Activated T-cell treated with anti-CD3 and anti-CD28 coated beads, Interleukin-2, amount 50 U/mL, for 72 hours (primary cell): Measurements from ENCODE around the gene RPP40. TPM values are rescaled to one million over a fixed set of nuclear protein-coding genes. Genes with fewer than 3 reads are reported as not detected.
"Not testable (repeated sequence)": the region's sequence is repeated elsewhere in the genome, so short reads cannot be mapped to it uniquely, and the experiment has no call there.

Experiments
- ATAC-seq, 2 donors: fragments of 150-1000 bp; cut with Tn5 transposase; replicated peaks in 1 of 2; 2 replicates each; pipeline ENCODE4 v1.10.0; 2021; ENCODE audit warnings: moderate library complexity in 2 of 2, mild to moderate bottlenecking in 1 of 2
- DNase-seq, 2 donors: peaks; one replicate each; pipeline ENCODE4 v3.0.0; 2021 to 2022; ENCODE audit warnings: mixed read lengths in 1 of 2
- H3K27ac Mint-ChIP-seq: one replicate; pipeline ENCODE4 v1.8.0; 2022; ENCODE audit warnings: mild to moderate bottlenecking, moderate library complexity, mixed read lengths
- H3K27me3 Mint-ChIP-seq: one replicate; pipeline ENCODE4 v1.8.0; 2022; ENCODE audit warnings: low read depth, mixed read lengths
- H3K36me3 Mint-ChIP-seq, 2 donors: one replicate each; pipeline ENCODE4 v1.8.0; 2022; ENCODE audit warnings: mixed read lengths in 2 of 2, mild to moderate bottlenecking in 1 of 2; ENCODE audit not compliant: insufficient read depth in 2 of 2
- H3K4me1 Mint-ChIP-seq: one replicate; pipeline ENCODE4 v1.8.0; 2022; ENCODE audit warnings: low read depth, mixed read lengths
- H3K4me3 Mint-ChIP-seq, 2 donors: one replicate each; pipeline ENCODE4 v1.8.0; 2022; ENCODE audit warnings: mild to moderate bottlenecking in 2 of 2, mixed read lengths in 2 of 2, moderate library complexity in 2 of 2
- H3K9me3 Mint-ChIP-seq, 2 donors: one replicate each; pipeline ENCODE4 v1.8.0; 2022; ENCODE audit warnings: mixed read lengths in 2 of 2
- total RNA-seq, 2 donors: library from RNA; stranded (reverse); gene quantifications; one replicate each; pipeline ENCODE4 v1.2.3, GENCODE V29; 2022

RPP40 gene
- total RNA-seq, 2 donors from 2014 or later, result 8.2 to 10.8 TPM

DNA sequence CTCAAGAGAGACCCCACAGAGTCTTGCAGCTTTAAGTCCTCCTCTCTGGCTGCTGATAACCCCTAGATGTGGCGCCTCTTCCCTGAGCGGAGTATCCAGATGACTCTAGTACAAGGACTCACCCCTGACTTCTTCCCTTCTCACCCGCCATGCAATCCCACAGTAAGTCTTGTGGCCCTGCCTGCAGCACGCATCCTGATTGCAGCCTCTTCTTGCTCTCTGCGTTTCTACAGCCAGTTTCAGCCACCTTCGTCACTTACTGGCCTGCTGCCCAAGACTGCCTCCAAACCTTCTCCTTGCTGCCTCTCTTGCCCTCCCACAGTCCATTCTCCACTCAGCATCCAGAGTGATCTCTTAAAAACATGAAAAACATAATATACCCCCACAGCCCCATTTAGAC lies 2.4 kb upstream of the RPP40 start:
- no peaks in the 10 kb centered on the region for H3K9me3 Mint-ChIP-seq
- DNase-seq (no peak), ATAC-seq (no peak)
- H3K27ac Mint-ChIP-seq, result no peak overlapping the region
- no peak overlapping the region for H3K4me3 Mint-ChIP-seq
- no peaks in the 10 kb centered on the region for H3K27me3 Mint-ChIP-seq
- peaks cover 8% of the 10 kb centered on the region for H3K4me1 Mint-ChIP-seq
- H3K36me3 Mint-ChIP-seq, result no peaks in the 10 kb centered on the region

GRCh38 chr6:5005038-5005433 lies 1.2 kb upstream of the RPP40 start:
- H3K4me3 Mint-ChIP-seq, ATAC-seq, H3K9me3 Mint-ChIP-seq, H3K4me1 Mint-ChIP-seq, H3K36me3 Mint-ChIP-seq, DNase-seq, H3K27me3 Mint-ChIP-seq: not testable (repeated sequence)
- H3K27ac Mint-ChIP-seq, result peak overlapping the region; percentile 28

DNA sequence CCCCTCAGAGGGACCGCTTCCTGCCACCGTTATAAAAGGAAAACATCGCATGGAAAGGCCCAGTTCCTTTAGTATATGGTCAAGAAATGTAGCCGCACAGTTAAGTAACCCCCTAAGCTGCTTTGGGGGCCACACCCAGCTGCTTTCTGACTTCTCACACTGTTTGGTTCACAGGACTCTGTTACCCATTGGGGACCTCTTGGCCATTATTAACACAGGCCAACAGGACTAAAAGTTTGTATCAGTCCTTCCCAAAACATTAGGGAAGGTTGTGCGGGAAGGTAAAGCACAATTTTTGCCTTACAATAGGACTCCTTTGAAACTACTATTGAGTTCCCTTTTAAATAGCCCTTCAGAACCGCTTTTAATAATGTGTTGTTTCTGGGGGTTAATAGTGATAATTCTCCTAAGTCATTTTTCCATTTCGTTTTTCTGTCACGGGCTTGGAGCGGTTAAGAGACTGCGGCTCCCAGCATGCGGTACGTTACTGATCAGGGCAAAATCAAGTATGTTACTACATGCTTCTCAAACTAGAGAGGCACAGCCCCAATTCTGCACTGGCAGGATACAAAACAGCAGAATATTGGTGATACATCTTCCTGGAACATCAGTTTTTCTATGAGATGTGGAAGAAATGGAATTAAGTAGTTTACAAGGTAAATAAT lies 668 bp upstream of the RPP40 start:
- DNase-seq, result no peak
- Mint-ChIP-seq H3K36me3 (peaks cover 0 to 2% of the 10 kb centered on the region in 2 donors), H3K9me3 (no peaks in the 10 kb centered on the region), H3K27me3 (no peaks in the 10 kb centered on the region), H3K4me3 (peak overlapping the region; percentile 88 to 99), H3K4me1 (peaks cover 8% of the 10 kb centered on the region), H3K27ac (peak overlapping the region; percentile 96)
- ATAC-seq, result no peak

DNA sequence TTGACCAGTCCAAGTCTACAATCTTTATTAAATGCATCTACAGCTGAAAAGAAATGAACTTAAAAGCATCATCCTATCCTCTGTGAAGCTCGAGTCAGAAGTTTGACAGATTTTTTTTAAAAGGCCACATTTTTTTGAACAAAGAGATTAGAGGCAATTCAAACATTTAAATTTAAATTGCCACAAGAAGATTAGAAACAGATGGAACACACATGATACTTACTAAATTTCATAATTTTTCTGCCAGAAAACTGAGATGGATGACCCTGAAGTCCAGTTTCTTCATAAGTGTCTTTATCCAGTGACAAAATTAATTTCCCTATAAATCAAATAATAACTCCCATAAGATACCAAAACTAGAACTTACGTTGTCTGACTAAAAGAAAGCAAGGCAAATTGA lies 4.3 kb downstream of the RPP40 start:
- DNase-seq, result no peak
- Mint-ChIP-seq H3K36me3 (peaks cover 0 to 4% of the 10 kb centered on the region in 2 donors), H3K4me1 (peaks cover 8% of the 10 kb centered on the region), H3K4me3 (no peak overlapping the region), H3K9me3 (no peaks in the 10 kb centered on the region), H3K27me3 (no peaks in the 10 kb centered on the region), H3K27ac (no peak overlapping the region)
- ATAC-seq, result no peak

GRCh38 chr6:4997862-4998261 lies 6.0 kb downstream of the RPP40 start:
- Mint-ChIP-seq H3K27ac (no peak overlapping the region), H3K4me1 (peaks cover 7% of the 10 kb centered on the region), H3K36me3 (peaks cover 2 to 4% of the 10 kb centered on the region in 2 donors), H3K27me3 (no peaks in the 10 kb centered on the region), H3K4me3 (no peak overlapping the region), H3K9me3 (no peaks in the 10 kb centered on the region)
- DNase-seq (no peak), ATAC-seq (no peak)

- H3K4me1 Mint-ChIP-seq, result no peaks in the 10 kb centered on the region
- H3K9me3 Mint-ChIP-seq, result no peaks in the 10 kb centered on the region
- no peak overlapping the region for H3K27ac Mint-ChIP-seq
- peaks cover 4 to 8% of the 10 kb centered on the region in 2 donors for H3K36me3 Mint-ChIP-seq
- no peak for ATAC-seq
- DNase-seq, result no peak
- H3K4me3 Mint-ChIP-seq, result no peak overlapping the region
- H3K27me3 Mint-ChIP-seq, result no peaks in the 10 kb centered on the region
These were observed 9.1 kb downstream of the RPP40 start for GRCh38 chr6:4994741-4995140.

DNA sequence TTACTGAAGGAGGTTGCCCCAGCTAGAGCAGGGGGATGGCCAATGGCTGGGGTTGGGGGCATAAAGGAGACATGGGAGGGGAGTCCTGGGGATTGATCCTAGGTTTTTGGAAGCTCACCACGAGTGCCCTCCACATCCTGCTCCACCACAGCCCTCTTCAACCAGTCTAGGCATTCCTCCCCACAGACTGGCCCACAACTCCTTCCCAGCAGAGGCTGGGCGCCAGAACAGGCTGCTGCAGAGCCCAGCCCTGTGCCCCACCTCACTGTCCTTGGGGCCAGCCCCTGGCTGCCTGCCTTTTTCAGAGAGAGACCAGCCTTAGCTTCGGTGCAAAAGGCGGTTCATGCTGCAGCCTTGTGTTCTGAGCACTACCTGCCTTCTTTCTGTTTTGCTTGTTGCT lies 16.4 kb downstream of the RPP40 start:
- H3K27me3 Mint-ChIP-seq, result no peaks in the 10 kb centered on the region
- peaks cover 2 to 5% of the 10 kb centered on the region in 2 donors for H3K36me3 Mint-ChIP-seq
- H3K4me3 Mint-ChIP-seq, result no peak overlapping the region
- DNase-seq (no peak), ATAC-seq (no peak)
- no peaks in the 10 kb centered on the region for H3K9me3 Mint-ChIP-seq
- no peak overlapping the region for H3K27ac Mint-ChIP-seq
- no peaks in the 10 kb centered on the region for H3K4me1 Mint-ChIP-seq

DNA sequence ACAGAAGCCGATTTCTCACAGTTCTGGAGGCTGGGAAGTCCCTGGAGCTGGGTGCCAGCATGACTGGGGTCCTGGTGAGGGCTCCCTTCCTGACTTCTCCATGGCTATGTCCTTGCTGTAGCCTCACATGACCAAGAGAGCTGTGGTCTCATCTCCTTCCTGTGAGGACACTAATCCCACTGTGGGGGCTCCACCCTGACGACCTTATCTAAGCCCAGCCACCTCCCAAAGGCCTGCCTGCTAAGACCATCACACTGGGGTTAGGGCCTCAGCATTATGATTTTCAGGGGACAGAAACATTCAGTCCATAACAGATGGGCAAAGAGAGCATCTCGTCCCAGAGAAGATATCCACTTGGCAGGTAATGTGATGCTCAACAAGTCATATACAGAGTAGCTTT lies 16.8 kb downstream of the RPP40 start:
- H3K4me3 Mint-ChIP-seq, result no peak overlapping the region
- no peak for ATAC-seq
- no peaks in the 10 kb centered on the region for H3K9me3 Mint-ChIP-seq
- peaks cover 2 to 5% of the 10 kb centered on the region in 2 donors for H3K36me3 Mint-ChIP-seq
- no peak overlapping the region for H3K27ac Mint-ChIP-seq
- H3K27me3 Mint-ChIP-seq, result no peaks in the 10 kb centered on the region
- DNase-seq, result no peak
- no peaks in the 10 kb centered on the region for H3K4me1 Mint-ChIP-seq

GRCh38 chr6:4983322-4983721 lies 20.5 kb downstream of the RPP40 start:
- Mint-ChIP-seq H3K9me3 (peaks cover 6 to 12% of the 10 kb centered on the region in 2 donors), H3K36me3 (peaks cover 4 to 7% of the 10 kb centered on the region in 2 donors), H3K4me3 (no peak overlapping the region), H3K27me3 (no peaks in the 10 kb centered on the region), H3K4me1 (no peaks in the 10 kb centered on the region), H3K27ac (no peak overlapping the region)
- ATAC-seq (no peak), DNase-seq (no peak)

DNA sequence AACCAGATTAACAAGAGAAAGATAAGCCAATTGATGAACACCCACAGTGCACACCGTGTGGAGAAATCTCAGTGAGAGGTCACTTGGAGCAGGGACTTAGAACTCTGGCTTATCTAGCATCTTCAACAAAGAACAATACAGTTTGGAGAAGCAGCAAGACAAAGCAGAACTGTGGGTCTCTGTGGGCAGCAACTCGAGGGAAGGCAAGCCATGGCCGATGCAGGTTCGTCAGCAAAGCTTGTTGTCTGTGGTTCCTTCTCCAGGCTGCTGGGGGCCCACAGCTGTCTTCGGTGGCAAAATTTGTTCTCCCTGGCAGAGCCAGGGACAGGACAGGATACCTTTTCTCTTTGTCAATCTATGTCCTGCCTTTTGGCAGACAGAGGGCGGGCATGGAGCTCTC lies 22.1 kb downstream of the RPP40 start:
- ATAC-seq, result no peak
- H3K9me3 Mint-ChIP-seq, result peaks cover 10 to 19% of the 10 kb centered on the region in 2 donors
- H3K27me3 Mint-ChIP-seq, result no peaks in the 10 kb centered on the region
- H3K4me3 Mint-ChIP-seq, result no peak overlapping the region
- no peaks in the 10 kb centered on the region for H3K4me1 Mint-ChIP-seq
- no peak overlapping the region for H3K27ac Mint-ChIP-seq
- peaks cover 5 to 13% of the 10 kb centered on the region in 2 donors for H3K36me3 Mint-ChIP-seq
- no peak for DNase-seq

DNA sequence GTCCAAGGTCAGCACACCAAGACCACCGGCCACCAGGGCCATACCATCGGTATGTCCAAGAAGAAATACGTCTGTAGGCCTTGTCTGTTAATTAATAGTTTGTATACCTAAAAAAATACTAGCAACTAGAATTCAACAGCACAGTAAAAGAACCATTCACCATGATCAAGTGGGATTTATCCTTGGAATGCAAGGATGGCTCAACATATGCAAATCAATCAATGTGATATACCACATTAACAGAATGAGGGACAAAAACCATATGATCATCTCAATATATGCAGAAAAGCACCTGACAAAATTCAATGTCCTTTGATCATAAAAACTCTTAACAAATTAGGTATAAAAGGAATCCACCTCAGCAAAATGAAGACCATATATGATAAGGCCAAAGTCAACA lies 24.4 kb downstream of the RPP40 start:
- peaks cover 9 to 16% of the 10 kb centered on the region in 2 donors for H3K36me3 Mint-ChIP-seq

DNA sequence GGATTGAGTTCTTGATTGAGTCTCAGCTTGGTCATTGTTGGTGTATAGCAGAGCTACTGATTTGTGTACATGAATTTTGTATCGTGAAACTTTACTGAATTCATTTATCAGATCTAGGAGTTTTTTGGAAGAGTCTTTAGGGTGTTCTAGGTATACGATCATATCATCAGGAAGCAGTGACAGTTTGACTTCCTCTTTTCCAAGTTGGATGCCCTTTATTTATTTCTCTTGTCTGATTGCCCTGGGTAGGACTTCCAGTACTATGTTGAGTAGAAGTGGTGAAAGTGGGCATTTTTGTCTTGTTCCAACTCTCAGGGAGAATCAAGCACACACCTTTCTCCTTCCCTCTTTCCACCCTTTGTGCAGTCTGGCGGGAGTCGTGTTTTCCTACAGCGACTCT lies 26.4 kb downstream of the RPP40 start:
- H3K4me1 Mint-ChIP-seq, result no peaks in the 10 kb centered on the region
- H3K27me3 Mint-ChIP-seq, result peaks cover 3% of the 10 kb centered on the region
- no peak overlapping the region for H3K4me3 Mint-ChIP-seq
- H3K36me3 Mint-ChIP-seq, result peaks cover 9 to 16% of the 10 kb centered on the region in 2 donors
- H3K27ac Mint-ChIP-seq, result no peak overlapping the region
- peaks cover 11 to 22% of the 10 kb centered on the region in 2 donors for H3K9me3 Mint-ChIP-seq
- ATAC-seq (no peak), DNase-seq (no peak)

More for the DNA sequence above, 24.4 kb downstream of the RPP40 start:
- no peak overlapping the region for H3K27ac Mint-ChIP-seq
- H3K4me3 Mint-ChIP-seq, result no peak overlapping the region
- DNase-seq (no peak), ATAC-seq (no peak)
- H3K4me1 Mint-ChIP-seq, result no peaks in the 10 kb centered on the region
- H3K9me3 Mint-ChIP-seq, result peaks cover 11 to 22% of the 10 kb centered on the region in 2 donors
- no peaks in the 10 kb centered on the region for H3K27me3 Mint-ChIP-seq

DNA sequence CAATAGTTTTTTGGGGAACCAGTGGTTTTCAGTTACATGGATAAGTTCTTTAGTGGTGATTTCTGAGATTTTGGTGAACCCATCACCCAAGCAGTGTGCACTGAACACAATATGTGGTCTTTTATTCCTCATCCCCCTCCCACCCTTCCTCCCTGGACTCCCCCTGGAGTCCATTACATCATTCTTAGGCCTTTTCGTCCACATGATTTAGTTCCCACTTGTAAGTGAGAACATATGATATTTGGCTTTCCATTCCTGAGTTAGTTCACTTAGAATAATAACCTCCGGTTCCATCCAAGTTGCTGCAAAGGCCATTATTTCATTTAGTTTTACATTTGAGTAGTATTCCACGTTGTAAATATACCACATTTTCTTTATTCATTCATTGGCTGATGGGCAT lies 28.3 kb downstream of the RPP40 start:
- Mint-ChIP-seq H3K27ac (no peak overlapping the region), H3K4me3 (no peak overlapping the region), H3K9me3 (peaks cover 9 to 20% of the 10 kb centered on the region in 2 donors), H3K4me1 (no peaks in the 10 kb centered on the region), H3K27me3 (peaks cover 12% of the 10 kb centered on the region), H3K36me3 (peaks cover 9 to 16% of the 10 kb centered on the region in 2 donors)
- no peak for ATAC-seq
- DNase-seq, result no peak

GRCh38 chr6:4974962-4975361 lies 28.9 kb downstream of the RPP40 start:
- Mint-ChIP-seq H3K27me3 (peaks cover 18% of the 10 kb centered on the region), H3K9me3 (peaks cover 9 to 17% of the 10 kb centered on the region in 2 donors), H3K27ac (no peak overlapping the region), H3K4me1 (no peaks in the 10 kb centered on the region), H3K36me3 (peaks cover 9 to 14% of the 10 kb centered on the region in 2 donors), H3K4me3 (no peak overlapping the region)
- ATAC-seq, result no peak
- no peak for DNase-seq
